Fibroblast of gingiva (primary cell): Measurements from ENCODE around the gene ATAT1.

Experiments used
- DNase-seq: peaks from one replicate; pipeline ENCODE4 v3.0.0-alpha.2; 2011; ENCODE audit warnings: low read depth

The ATAT1 gene

GRCh38 chr6:30626484-30627366 is at the start of gene ATAT1:
Gene ATAT1 (plus strand): TSS chr6:30626874.
- DNase-seq, result peak; percentile 68

DNA sequence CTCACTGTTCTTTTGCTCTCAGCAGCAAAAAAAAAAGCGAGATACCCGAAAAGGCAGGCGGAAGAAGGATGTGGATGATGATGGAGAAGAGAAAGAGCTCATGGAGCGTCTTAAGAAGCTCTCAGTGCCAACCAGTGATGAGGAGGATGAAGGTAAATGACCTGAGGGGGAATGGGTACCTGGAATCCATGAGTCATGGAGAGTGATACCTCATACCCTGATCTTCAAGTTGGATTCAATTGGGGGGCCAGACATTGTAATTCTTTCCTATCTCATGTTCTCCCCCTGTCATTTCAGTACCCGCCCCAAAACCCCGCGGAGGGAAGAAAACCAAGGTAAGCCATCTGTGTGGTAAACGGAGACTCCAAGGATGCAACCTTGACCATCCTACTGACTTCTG is 48.6 kb upstream of the ATAT1 start:
- no peak for DNase-seq

- no peak for DNase-seq
Measured at GRCh38 chr6:30583921-30584320, 42.8 kb upstream of the ATAT1 start.

GRCh38 chr6:30589754-30590358 is 36.8 kb upstream of the ATAT1 start:
- no peak for DNase-seq

GRCh38 chr6:30590509-30590908 is 36.2 kb upstream of the ATAT1 start:
- DNase-seq, result no peak

GRCh38 chr6:30591008-30591407 is 35.7 kb upstream of the ATAT1 start:
- no peak for DNase-seq

- no peak for DNase-seq
Measured at GRCh38 chr6:30592287-30592686, 34.4 kb upstream of the ATAT1 start.

- DNase-seq, result peak; percentile 64
Measured at GRCh38 chr6:30597315-30598144, 29.1 kb upstream of the ATAT1 start.

GRCh38 chr6:30598912-30599624 is 27.6 kb upstream of the ATAT1 start:
- no peak for DNase-seq

GRCh38 chr6:30599625-30600324 is 26.9 kb upstream of the ATAT1 start:
- no peak for DNase-seq

DNA sequence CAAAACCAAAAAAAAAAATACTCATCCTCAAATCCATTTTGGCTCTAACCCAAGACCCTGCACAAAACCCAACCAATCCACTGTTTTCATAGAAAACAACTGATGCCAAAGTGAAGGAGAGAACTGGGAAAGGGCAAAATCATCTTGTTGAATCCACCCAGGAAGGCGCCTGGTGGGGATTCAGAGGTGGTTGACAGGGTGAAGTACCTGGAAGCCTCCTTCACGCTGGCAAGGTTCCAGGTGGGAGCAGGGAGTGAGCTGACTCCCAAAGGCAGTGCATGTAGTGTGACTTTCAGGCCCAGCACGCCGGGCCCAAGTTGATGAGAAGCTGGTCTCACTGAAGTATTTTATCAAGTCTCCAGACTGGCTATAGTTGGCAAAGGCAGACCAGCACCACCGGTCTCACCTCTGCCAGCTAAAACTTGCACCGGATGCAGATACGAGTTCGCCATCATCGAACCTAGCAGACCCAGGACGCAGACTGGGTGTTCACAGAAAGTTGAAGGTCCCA is 26.2 kb upstream of the ATAT1 start:
- no peak for DNase-seq

DNA sequence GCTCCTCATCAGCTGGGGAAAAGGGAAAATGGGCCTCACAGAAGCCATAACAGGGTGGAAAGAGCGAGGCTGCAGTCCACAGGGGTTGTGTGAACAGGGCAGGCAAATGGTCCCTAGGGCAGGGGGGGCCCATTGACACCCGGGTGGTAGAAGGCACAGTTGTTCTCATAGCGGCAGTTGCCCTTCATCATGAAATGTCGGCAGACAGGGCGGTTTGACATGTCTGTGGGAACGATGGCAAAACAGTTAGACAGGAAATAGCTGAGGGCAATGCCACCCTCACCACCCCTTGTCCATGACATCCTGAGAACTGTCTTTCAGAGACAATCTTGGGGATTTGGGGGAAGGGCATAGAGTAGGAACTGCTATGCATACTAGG is 25.2 kb upstream of the ATAT1 start:
- DNase-seq, result no peak

DNA sequence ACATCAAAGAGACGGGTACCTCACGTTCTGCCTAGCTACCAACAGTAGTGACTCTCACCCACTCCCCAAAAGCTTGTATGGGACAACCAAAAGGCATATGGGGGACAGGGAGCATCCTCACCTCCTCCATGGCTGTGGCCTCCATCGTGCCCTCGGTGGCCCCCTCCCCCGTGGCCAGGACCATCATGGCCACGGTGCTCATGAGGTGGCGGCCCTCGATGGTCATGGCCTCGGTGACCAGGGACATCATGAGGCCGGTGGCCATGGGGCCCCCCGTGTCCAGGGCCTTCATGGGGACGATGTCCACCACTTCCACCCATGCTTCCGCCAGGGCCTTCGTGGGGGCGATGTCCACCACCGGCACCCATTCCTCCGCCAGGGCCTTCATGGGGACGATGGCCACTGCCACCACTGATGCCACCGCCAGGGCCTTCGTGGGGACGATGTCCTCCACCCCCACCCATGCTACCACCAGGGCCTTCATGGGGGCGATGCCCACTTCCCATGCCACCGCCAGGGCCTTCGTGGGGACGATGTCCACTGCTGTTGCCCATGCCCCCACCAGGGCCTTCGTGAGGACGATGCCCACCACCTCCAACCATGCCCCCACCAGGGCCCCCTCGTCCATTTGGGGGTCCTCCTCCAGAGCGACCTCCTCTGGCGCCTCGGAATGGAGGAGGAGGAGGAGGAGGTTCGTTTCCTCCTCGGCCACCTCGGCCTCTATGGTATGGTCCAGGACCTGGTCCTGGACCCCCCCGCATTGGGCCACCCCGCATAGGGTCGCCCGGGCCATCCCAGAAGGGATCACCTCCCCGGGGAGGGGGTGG is 24.6 kb upstream of the ATAT1 start:
- no peak for DNase-seq

DNA sequence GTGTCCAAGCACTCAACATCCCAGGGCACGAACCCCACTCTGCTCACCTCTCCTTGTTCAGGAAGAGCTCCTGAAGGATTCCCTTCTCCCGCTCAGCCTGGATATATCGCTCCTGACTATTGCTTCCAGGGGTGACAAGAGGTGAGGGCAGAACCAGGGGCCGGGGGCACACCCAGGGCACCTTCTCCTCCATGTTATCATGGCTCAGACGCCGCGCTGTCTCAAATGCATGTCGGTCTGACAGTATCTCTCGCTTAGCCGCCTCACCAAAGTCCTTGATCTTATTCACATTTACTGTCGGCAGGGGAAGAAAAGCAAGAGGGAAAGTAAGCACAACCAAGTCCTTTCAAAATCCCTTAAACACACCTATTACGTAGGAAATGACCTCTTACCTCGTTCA is 22.7 kb upstream of the ATAT1 start:
- DNase-seq, result no peak

DNA sequence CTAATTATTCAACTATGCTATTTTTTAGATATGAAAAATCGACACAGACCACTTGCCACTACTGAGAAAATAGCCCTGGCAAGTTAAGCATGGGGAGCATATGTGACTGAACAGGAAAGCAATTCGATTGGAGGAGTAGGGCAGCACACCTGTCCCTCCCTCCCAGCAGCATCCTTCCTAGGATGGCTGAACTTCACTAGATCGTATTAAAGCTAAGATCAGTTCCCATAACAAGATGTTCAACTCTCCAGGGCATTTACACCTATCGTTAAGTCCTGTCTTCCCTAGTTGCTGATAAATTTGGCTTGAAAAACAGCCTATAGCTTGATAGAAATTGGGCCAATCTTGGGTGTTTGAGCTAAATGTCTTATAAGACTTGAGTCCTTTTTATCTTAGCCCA is 16.6 kb upstream of the ATAT1 start:
- no peak for DNase-seq

DNA sequence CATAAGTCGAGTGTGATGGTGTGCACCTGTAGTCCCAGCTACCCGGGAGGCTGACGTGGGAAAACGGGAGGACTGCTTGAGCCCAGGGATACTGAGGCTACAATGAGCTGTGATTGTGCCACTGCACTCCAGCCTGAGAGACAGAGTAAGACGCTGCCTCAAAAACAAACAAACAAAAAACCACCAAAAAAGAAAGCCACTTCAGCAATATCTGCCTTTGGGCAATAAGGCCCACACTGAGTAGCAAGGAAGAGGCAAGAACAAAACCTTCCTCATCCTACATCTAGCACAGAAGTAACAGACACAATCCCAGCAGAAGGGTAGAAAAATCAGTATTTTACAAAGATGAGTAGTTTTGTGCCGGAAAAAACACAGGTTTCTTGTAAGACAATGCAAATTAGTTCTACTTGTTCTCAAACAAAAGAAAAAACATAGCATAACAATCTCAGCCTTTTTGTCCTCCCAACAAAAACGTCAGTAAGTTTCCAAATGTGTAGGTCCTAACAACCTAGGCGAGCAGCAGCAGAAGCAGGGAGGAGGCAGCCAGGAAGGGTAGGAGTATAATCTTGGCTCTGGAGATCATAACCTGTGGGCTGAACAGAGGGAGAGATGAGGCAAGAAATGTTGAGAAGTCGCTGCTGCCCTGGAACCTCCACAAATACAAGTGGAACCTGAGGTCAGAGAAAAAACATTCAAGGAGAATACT is 15.4 kb upstream of the ATAT1 start:
- DNase-seq, result no peak

DNA sequence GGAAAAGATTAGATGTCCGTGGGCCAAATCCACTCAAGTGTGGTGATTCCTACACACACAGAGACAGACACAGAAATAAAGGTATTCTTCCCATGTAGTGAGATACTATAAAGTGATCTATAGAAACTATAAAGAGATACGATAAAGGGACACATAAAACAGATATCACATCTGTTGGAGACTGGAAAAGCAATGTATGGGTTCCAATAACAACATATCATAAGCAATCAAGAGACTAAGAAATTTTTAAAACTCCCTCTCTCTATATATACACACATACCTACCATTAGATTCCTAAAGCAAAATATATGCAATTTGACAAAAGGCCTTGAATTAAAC is 14.8 kb upstream of the ATAT1 start:
- DNase-seq, result no peak

GRCh38 chr6:30612213-30612612 is 14.5 kb upstream of the ATAT1 start:
- DNase-seq, result peak; percentile 60

DNA sequence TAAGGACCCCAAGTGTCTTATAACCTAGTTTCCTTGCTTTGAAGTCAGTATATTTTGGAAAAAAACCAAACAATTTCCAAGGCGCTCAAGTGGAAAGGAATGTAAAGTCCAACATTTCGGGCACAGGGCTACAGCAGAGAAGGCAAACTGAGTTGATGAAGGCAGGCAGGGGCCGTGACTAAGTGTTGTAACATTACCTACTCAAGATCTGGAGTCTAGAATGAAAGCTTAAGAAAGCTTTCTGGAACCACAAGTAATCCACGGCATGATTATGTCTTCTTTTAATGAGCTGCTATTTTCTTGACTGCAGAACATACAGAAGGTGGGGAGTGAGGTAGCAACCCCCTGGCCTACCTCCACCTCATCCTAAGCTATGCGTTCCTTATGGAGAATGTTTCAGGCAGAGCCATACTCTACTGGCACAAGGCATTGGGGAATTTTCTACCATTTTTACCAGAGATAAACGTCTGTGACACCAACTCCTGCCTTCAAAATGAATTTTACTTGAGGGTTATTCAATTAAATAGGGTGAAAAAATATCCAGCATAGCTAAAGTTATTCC is 13.9 kb upstream of the ATAT1 start:
- peak; percentile 75 for DNase-seq
